Panc1 (cell line): ENCODE data around the gene STMND1. TPM values are rescaled to one million over a fixed set of nuclear protein-coding genes. Genes with fewer than 3 reads are reported as not detected.

ENCODE experiments used
- ATAC-seq: fragments of 200-7000 bp; cut with Tn5 transposase; 2 replicates; pipeline ENCODE4 v1.9.1; 2020; ENCODE audit warnings: mild to moderate bottlenecking, moderate library complexity
- BruUV-seq: library from RNA; stranded (reverse); fragments of 400-500 nt; replicated peaks from 2 replicates; lab custom pipeline; 2021; lab: Mats Ljungman, UMichigan
- CTCF ChIA-PET: fragments of 300-600 bp; sonication (Branson Sonifier 250); formaldehyde crosslinking; loops from one replicate; lab custom pipeline; 2022; ENCODE audit warnings: antibody characterized with exemption; lab: Charles Lee
- POLR2A ChIA-PET: fragments of 300-600 bp; sonication (Branson Sonifier 250); formaldehyde crosslinking; loops from one replicate; lab custom pipeline; 2022; ENCODE audit warnings: antibody characterized with exemption; lab: Charles Lee
- DNase-seq: peaks from one replicate; pipeline ENCODE4 v3.0.0-alpha.2; 2010; ENCODE audit warnings: low read depth, low spot score
- H3K27ac ChIP-seq: 2 replicates; pipeline ENCODE4 v1.5.1; 2011; ENCODE audit warnings: mild to moderate bottlenecking, low read length, inconsistent platforms
- H3K27me3 ChIP-seq: fragments of 200-500 bp; sonication (Bioruptor generic); 2 replicates; pipeline ENCODE4 v1.6.0; 2014; ENCODE audit warnings: low read length, inconsistent platforms; ENCODE audit not compliant: control insufficient read depth, insufficient read depth
- H3K36me3 ChIP-seq: fragments of 200-500 bp; sonication (Bioruptor generic); 2 replicates; pipeline ENCODE4 v1.5.1; 2014; ENCODE audit warnings: inconsistent platforms, mild to moderate bottlenecking, low read length, moderate library complexity; ENCODE audit not compliant: control insufficient read depth, insufficient read depth
- H3K4me1 ChIP-seq: 2 replicates; pipeline ENCODE4 v1.5.1; 2011; ENCODE audit warnings: inconsistent platforms, mild to moderate bottlenecking, low read length, moderate library complexity; ENCODE audit not compliant: control insufficient read depth, insufficient read depth
- H3K4me3 ChIP-seq, 2 experiments: 2 replicates each; pipeline ENCODE4 v1.5.1; 2011 to 2012; ENCODE audit warnings: low read depth in 2 of 2, low read length in 2 of 2, mild to moderate bottlenecking in 2 of 2, inconsistent platforms in 1 of 2, moderate library complexity in 1 of 2
- H3K9me3 ChIP-seq: fragments of 200-500 bp; sonication (Bioruptor generic); 2 replicates; pipeline ENCODE4 v1.5.1; 2014; ENCODE audit warnings: low read depth, mild to moderate bottlenecking, inconsistent platforms, low read length, moderate library complexity; ENCODE audit not compliant: control insufficient read depth, insufficient read depth
- CTCF ChIP-seq: fragments of 450-650 bp; IDR thresholded peaks from 2 replicates; pipeline ENCODE4 v1.5.1; 2017; ENCODE audit warnings: mild to moderate bottlenecking
- POLR2AphosphoS5 ChIP-seq: IDR thresholded peaks from 2 replicates; pipeline ENCODE4 v1.6.1; 2012; ENCODE audit warnings: mild to moderate bottlenecking, low read depth, low read length, moderate library complexity
- REST ChIP-seq, 2 experiments: IDR thresholded peaks; 2 replicates each; pipeline ENCODE4 v1.6.1; 2011 to 2012; ENCODE audit warnings: low read depth in 2 of 2, control low read depth in 1 of 2, low read length in 1 of 2, mild to moderate bottlenecking in 1 of 2, moderate library complexity in 1 of 2; ENCODE audit not compliant: insufficient read depth in 1 of 2
- SIN3A ChIP-seq: IDR thresholded peaks from 2 replicates; pipeline ENCODE4 v1.6.1; 2012; ENCODE audit warnings: low read depth, mild to moderate bottlenecking, low read length, moderate library complexity, borderline replicate concordance; ENCODE audit not compliant: insufficient read depth
- TCF7L2 ChIP-seq: IDR thresholded peaks from 2 replicates; pipeline ENCODE4 v1.6.1; 2011; ENCODE audit warnings: mild to moderate bottlenecking, low read depth, low read length, inconsistent platforms
- in situ Hi-C: cut with HindIII; loops from 2 replicates; pipeline ENCODE4 v1.10.0; 2016; ENCODE audit warnings: low sequenced_read_pairs, low pct_unique_long_range_greater_than_20kb
- intact Hi-C: fragments of 100-400 bp; cut with micrococcal nuclease; formaldehyde crosslinking; loops from one replicate; pipeline ENCODE4 v1.10.0; 2022; ENCODE audit not compliant: unreplicated experiment
- total RNA-seq: library from RNA; stranded (reverse); gene quantifications from one replicate; pipeline ENCODE4 v1.2.1, GENCODE V29; 2021; ENCODE audit not compliant: unreplicated experiment

The STMND1 gene
- total RNA-seq, 1 experiment from 2014 or later, result not detected

DNA sequence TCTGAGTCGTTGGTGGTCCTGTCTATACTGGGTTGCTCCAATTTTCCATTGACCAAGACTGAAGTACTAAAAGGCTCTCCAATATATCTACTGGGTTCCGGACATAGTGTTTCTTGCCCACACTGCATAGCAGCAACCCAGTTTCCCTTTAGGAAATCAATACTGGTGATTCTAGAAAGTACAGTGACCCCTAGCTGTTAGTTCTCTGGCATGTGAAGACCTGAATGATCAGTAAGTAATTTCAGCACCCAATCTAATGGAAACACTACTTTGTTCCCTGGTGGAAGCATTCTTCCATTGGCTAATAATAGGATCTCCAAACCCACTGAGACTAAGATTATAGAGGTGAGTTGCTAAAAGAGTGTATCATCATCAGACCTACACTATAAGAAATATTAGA lies 40.8 kb upstream of the STMND1 start:
- Histone ChIP-seq H3K4me1 (no peaks in the 10 kb centered on the region), H3K36me3 (no peaks in the 10 kb centered on the region), H3K4me3 (no peak overlapping the region), H3K9me3 (no peaks in the 10 kb centered on the region), H3K27ac (no peak overlapping the region), H3K27me3 (peaks cover 8% of the 10 kb centered on the region)
- ChIA-PET CTCF (interaction anchor here (0.5 kb wide), 1 partner anchor 25 kb away, joined by 5 read pairs; no protein-coding TSS in a partner anchor), POLR2A (no interaction called here)
- TF ChIP-seq CTCF (no peak; the same call in 1 of the 2 replicates), TCF7L2 (no peak), POLR2AphosphoS5 (no peak), SIN3A (no peak), REST (IDR thresholded peaks at IDR 0.05; ENCODE audit: insufficient read depth in 1 of 2, low read depth in 2 of 2, low read length in 1 of 2) (no peak)
- in situ Hi-C loops, result no loop called here
- intact Hi-C loops, result no loop called here
- no TSS peak for BruUV-seq
- no peak for ATAC-seq
- no peak for DNase-seq

GRCh38 chr6:17062871-17063440 lies 38.9 kb upstream of the STMND1 start:
- H3K27ac ChIP-seq, result no peak overlapping the region
- H3K4me1 ChIP-seq, result no peaks in the 10 kb centered on the region
- no TSS peak for BruUV-seq
- ATAC-seq (no peak), DNase-seq (no peak)
- ChIA-PET POLR2A (no interaction called here), CTCF (no interaction called here)
- peaks cover 11% of the 10 kb centered on the region for H3K27me3 ChIP-seq
- H3K9me3 ChIP-seq, result no peaks in the 10 kb centered on the region
- H3K36me3 ChIP-seq, result no peaks in the 10 kb centered on the region
- intact Hi-C loops (no loop called here), in situ Hi-C loops (no loop called here)
- no peak overlapping the region for H3K4me3 ChIP-seq
- TF ChIP-seq REST (IDR thresholded peaks at IDR 0.05; ENCODE audit: insufficient read depth in 1 of 2, low read depth in 2 of 2, low read length in 1 of 2) (no peak), TCF7L2 (no peak), CTCF (no peak), SIN3A (no peak), POLR2AphosphoS5 (no peak)
